ENCODE data around the gene RPS19BP1. TPM values are rescaled to one million over a fixed set of nuclear protein-coding genes. Genes with fewer than 3 reads are reported as not detected.

Gene RPS19BP1
- polyA plus RNA-seq, 2 of the 4 experiments (the other 2 are of a cell fraction), result 51.1 to 74.0 TPM

DNA sequence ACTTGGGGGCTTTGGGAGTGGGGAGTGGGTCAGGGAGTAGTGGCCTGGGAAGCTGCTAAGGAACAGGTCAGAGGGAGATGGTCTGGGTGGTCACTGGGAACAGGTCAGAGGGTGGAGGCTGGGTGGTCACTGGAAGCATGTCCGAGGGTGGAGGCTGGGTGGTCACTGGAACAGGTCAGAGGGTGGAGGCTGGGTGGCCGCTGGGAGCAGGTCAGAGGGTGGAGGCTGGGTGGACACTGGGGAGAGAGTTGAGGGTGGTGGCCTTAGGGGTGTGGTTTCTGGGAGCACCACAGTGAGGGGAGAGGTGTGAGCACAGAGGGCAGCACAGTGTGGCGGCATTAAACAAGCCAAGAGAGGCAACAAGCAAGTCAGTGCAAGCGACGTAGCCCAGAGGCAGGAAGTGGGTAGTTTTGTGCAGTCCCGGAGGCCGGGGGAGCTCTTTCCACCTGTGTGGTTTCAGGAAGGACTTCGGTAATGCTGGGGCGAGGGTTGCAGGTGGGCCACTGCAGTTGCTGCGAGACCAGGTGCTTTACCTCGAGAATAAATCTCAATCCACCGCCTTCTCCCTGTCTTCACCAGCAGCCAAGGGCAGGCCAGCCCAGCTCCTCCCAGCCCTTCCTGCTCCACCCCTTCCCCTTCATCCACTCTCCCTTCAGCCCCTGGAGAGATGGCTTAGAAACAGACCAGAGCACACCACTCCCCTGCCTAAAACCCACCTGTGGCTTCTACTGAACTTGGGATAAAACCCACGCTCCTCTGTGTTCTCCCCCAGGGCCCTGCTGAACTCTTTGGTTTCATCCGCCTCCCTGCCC, 34.8 kb upstream of the RPS19BP1 start:
- FAIRE-seq (no peak), DNase-seq (ENCODE audit: low read depth in 1 of 2, low spot score in 1 of 2) (no peak), ATAC-seq (no peak)
- TF ChIP-seq FOXS1 (CRISPR knock-in tag; IDR thresholded peaks at IDR 0.05), result no peak
- no peak for TF ChIP-seq NFE2L2 (conservative IDR thresholded peaks at IDR 0.05; ENCODE audit: low read length)
- no peak for TF ChIP-seq EP300 (IDR thresholded peaks at IDR 0.05)
- TF ChIP-seq KDM1A (IDR thresholded peaks at IDR 0.05; ENCODE audit: low read depth), result no peak
- no peak for TF ChIP-seq CEBPB (IDR thresholded peaks at IDR 0.05)
- TF ChIP-seq EHMT2 (IDR thresholded peaks at IDR 0.05; ENCODE audit: low read depth), result no peak
- no peak for TF ChIP-seq BHLHE40 (IDR thresholded peaks at IDR 0.05; ENCODE audit: low read depth, low read length)
- TF ChIP-seq, protein P1, sequence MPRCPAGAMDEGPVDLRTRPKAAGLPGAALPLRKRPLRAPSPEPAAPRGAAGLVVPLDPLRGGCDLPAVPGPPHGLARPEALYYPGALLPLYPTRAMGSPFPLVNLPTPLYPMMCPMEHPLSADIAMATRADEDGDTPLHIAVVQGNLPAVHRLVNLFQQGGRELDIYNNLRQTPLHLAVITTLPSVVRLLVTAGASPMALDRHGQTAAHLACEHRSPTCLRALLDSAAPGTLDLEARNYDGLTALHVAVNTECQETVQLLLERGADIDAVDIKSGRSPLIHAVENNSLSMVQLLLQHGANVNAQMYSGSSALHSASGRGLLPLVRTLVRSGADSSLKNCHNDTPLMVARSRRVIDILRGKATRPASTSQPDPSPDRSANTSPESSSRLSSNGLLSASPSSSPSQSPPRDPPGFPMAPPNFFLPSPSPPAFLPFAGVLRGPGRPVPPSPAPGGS (IDR thresholded peaks at IDR 0.05), result no peak
- TF ChIP-seq, protein P2, sequence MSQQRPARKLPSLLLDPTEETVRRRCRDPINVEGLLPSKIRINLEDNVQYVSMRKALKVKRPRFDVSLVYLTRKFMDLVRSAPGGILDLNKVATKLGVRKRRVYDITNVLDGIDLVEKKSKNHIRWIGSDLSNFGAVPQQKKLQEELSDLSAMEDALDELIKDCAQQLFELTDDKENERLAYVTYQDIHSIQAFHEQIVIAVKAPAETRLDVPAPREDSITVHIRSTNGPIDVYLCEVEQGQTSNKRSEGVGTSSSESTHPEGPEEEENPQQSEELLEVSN (IDR thresholded peaks at IDR 0.05; ENCODE audit: borderline replicate concordance, low read depth), result no peak
- TF ChIP-seq HOXB5 (CRISPR knock-in tag; IDR thresholded peaks at IDR 0.05), result no peak
- TF ChIP-seq, protein P3, sequence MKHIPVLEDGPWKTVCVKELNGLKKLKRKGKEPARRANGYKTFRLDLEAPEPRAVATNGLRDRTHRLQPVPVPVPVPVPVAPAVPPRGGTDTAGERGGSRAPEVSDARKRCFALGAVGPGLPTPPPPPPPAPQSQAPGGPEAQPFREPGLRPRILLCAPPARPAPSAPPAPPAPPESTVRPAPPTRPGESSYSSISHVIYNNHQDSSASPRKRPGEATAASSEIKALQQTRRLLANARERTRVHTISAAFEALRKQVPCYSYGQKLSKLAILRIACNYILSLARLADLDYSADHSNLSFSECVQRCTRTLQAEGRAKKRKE (CRISPR knock-in tag; IDR thresholded peaks at IDR 0.05; ENCODE audit: low read depth), result no peak
- TF ChIP-seq, protein P4, sequence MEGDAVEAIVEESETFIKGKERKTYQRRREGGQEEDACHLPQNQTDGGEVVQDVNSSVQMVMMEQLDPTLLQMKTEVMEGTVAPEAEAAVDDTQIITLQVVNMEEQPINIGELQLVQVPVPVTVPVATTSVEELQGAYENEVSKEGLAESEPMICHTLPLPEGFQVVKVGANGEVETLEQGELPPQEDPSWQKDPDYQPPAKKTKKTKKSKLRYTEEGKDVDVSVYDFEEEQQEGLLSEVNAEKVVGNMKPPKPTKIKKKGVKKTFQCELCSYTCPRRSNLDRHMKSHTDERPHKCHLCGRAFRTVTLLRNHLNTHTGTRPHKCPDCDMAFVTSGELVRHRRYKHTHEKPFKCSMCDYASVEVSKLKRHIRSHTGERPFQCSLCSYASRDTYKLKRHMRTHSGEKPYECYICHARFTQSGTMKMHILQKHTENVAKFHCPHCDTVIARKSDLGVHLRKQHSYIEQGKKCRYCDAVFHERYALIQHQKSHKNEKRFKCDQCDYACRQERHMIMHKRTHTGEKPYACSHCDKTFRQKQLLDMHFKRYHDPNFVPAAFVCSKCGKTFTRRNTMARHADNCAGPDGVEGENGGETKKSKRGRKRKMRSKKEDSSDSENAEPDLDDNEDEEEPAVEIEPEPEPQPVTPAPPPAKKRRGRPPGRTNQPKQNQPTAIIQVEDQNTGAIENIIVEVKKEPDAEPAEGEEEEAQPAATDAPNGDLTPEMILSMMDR (IDR thresholded peaks at IDR 0.05), result no peak
- TF ChIP-seq MAFK (IDR thresholded peaks at IDR 0.05; ENCODE audit: partially characterized antibody), result no peak
- no peak for TF ChIP-seq MAZ (IDR thresholded peaks at IDR 0.05; ENCODE audit: borderline replicate concordance, low read depth, low read length)
- TF ChIP-seq CHD2 (IDR thresholded peaks at IDR 0.05; ENCODE audit: low read length, partially characterized antibody), result no peak
- no peak for TF ChIP-seq RARB (CRISPR knock-in tag; IDR thresholded peaks at IDR 0.05)
- Histone ChIP-seq H3K4me2 (no peak overlapping the region), H3K27ac (no peak overlapping the region), H3K9me3 (no peaks in the 10 kb centered on the region), H3K4me3 (no peak overlapping the region), H3K4me1 (no peaks in the 10 kb centered on the region)
- 80% methylated on average over 9 of the region's 14 CpGs for WGBS (ENCODE audit: missing lambda C conversion rate)
- ChIA-PET POLR2A (no interaction called here), CTCF (interaction anchor here (0.9 to 1.1 kb wide), 2 partner anchors 10 to 432 kb away, joined by 3 to 5 read pairs; no protein-coding TSS in a partner anchor)

DNA sequence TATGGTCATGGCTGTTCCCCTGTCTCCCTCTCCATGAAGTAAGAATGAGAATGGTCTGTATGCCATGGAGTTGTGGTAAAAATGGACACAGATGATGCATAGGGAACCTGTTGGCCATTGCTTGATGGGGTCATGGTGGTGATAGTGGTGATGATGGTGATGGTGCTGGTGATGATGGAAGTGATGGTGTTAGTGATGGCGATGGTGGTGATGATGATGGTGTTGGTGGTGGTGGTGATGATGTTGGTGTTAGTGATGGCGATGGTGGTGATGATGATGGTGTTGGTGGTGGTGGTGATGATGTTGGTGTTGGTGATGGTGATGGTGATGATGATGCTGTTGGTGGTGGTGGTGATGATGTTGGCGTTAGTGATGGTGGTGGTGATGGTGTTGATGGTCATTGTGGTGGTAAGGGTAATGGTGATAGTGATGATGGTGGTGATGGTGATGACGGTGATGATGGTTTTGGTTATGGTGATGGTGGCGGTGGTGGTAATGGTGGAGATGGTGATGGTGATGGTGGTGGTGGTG, 32.9 kb upstream of the RPS19BP1 start:
- ChIA-PET POLR2A (no interaction called here), CTCF (interaction anchor here (1.2 to 1.3 kb wide), 2 partner anchors 31 to 460 kb away, joined by 3 read pairs; no protein-coding TSS in a partner anchor)
- H3K27ac ChIP-seq, result no peak overlapping the region
- H3K4me2 ChIP-seq, result no peak overlapping the region
- DNase-seq (ENCODE audit: low read depth in 1 of 2, low spot score in 1 of 2), result no peak
- H3K4me1 ChIP-seq, result no peaks in the 10 kb centered on the region
- WGBS (ENCODE audit: missing lambda C conversion rate), result 61% methylated on average over 5 of the region's 5 CpGs
- ATAC-seq, result no peak
- TF ChIP-seq FOSB (CRISPR knock-in tag; IDR thresholded peaks at IDR 0.05), result no peak
- TF ChIP-seq CBX2 (IDR thresholded peaks at IDR 0.05; ENCODE audit: borderline replicate concordance, low read depth), result no peak
- TF ChIP-seq HDAC2 (IDR thresholded peaks at IDR 0.05), result no peak
- TF ChIP-seq HOXA7 (CRISPR knock-in tag; IDR thresholded peaks at IDR 0.05), result no peak
- no peak for TF ChIP-seq RAD21 (conservative IDR thresholded peaks at IDR 0.05 in 1 of 2, IDR thresholded peaks at IDR 0.05 in 1 of 2)
- TF ChIP-seq MAZ (IDR thresholded peaks at IDR 0.05; ENCODE audit: borderline replicate concordance, low read depth, low read length), result no peak
- no peak for TF ChIP-seq ZFP36 (IDR thresholded peaks at IDR 0.05; ENCODE audit: borderline replicate concordance, partially characterized antibody)
- H3K4me3 ChIP-seq, result no peak overlapping the region
- no peaks in the 10 kb centered on the region for H3K9me3 ChIP-seq
- no peak for FAIRE-seq
